HepG2 (cell line): Measurements from ENCODE around the gene WBP2NL.

Source experiments
- MAFF ChIP-seq: IDR thresholded peaks from 2 replicates; pipeline ENCODE4 v1.6.1; 2011; ENCODE audit warnings: low read depth, low read length, improper control_type of control experiment
- TF ChIP-seq, protein P1 (sequence below): sonication (generic); formaldehyde crosslinking; IDR thresholded peaks from 2 replicates; pipeline ENCODE4 v1.8.1; 2022; ENCODE audit warnings: low read depth, mild to moderate bottlenecking, missing genetic modification reagents

DNA sequence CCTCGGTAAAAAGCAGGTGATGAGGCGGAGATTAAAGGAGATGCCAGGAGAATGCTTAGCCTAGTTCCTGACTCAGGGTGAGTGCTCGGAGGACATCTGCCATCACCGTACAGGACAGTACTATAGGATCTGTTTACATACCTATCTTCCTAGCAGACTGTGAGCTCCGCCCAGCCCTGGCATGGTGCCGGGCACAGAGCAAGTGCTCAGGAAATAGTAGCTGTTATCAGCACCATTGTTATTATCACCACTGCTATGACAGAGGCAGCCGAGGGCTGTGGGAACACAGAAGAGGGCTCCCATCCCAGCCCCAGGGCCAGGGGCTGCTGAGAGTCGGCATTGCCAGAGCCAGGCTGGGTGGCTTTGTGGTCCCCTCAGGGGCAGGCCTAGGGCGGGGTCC is 30.0 kb upstream of the WBP2NL start:
- no peak for TF ChIP-seq MAFF
- TF ChIP-seq, protein P1, sequence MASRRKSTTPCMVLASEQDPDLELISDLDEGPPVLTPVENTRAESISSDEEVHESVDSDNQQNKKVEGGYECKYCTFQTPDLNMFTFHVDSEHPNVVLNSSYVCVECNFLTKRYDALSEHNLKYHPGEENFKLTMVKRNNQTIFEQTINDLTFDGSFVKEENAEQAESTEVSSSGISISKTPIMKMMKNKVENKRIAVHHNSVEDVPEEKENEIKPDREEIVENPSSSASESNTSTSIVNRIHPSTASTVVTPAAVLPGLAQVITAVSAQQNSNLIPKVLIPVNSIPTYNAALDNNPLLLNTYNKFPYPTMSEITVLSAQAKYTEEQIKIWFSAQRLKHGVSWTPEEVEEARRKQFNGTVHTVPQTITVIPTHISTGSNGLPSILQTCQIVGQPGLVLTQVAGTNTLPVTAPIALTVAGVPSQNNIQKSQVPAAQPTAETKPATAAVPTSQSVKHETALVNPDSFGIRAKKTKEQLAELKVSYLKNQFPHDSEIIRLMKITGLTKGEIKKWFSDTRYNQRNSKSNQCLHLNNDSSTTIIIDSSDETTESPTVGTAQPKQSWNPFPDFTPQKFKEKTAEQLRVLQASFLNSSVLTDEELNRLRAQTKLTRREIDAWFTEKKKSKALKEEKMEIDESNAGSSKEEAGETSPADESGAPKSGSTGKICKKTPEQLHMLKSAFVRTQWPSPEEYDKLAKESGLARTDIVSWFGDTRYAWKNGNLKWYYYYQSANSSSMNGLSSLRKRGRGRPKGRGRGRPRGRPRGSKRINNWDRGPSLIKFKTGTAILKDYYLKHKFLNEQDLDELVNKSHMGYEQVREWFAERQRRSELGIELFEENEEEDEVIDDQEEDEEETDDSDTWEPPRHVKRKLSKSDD (CRISPR knock-in tag): no peak
